ENCODE results near the gene IFITM2.
"Not testable (repeated sequence)": the region's sequence is repeated elsewhere in the genome, so short reads cannot be mapped to it uniquely, and the experiment has no call there.

GRCh38 chr11:319888-320273, 12.3 kb downstream of the IFITM2 start:
- TF ChIP-seq CTCF, POLR2AphosphoS5 (IDR thresholded peaks at IDR 0.05): not testable (repeated sequence)
- peak; percentile 17 for TF ChIP-seq POLR2A (IDR thresholded peaks at IDR 0.05)
